ENCODE results near the gene KCNT1. TPM values are rescaled to one million over a fixed set of nuclear protein-coding genes. Genes with fewer than 3 reads are reported as not detected.

KCNT1 gene
- polyA plus RNA-seq, 1 donor (not counting 4 experiments of a cell fraction or from before 2014, with no cell fraction given): not detected

- Histone ChIP-seq H3K9me3 (ENCODE audit: control insufficient read depth, low read depth, low read length) (no peaks in the 10 kb centered on the region), H3K4me3 (ENCODE audit: control insufficient read depth in 2 of 3, extremely low read depth in 1 of 3, insufficient read depth in 2 of 3, low read depth in 1 of 3, low read length in 3 of 3) (no peak overlapping the region), H3K4me1 (ENCODE audit: control insufficient read depth, extremely low read depth, insufficient read depth, low read length) (no peaks in the 10 kb centered on the region), H3K9ac (ENCODE audit: control insufficient read depth, extremely low read depth, insufficient read depth, low read length) (no peak overlapping the region), H3K4me2 (ENCODE audit: control insufficient read depth, extremely low read depth, insufficient read depth, low read depth, low read length) (no peak overlapping the region), H3K27me3 (ENCODE audit: control insufficient read depth, extremely low read depth, insufficient read depth, low read length) (no peaks in the 10 kb centered on the region), H2AFZ (ENCODE audit: control insufficient read depth, low read length) (no peak overlapping the region), H3K9me1 (ENCODE audit: control insufficient read depth, extremely low read depth, insufficient read depth, low read length) (no peaks in the 10 kb centered on the region), H3K27ac (ENCODE audit: control insufficient read depth, insufficient read depth, low read length) (no peak overlapping the region), H3K36me3 (ENCODE audit: control insufficient read depth in 2 of 2, extremely low read depth in 1 of 2, insufficient read depth in 2 of 2, low read length in 2 of 2) (no peaks in the 10 kb centered on the region), H4K20me1 (ENCODE audit: control insufficient read depth, extremely low read depth, insufficient read depth, low read length) (no peaks in the 10 kb centered on the region), H3K79me2 (ENCODE audit: control insufficient read depth, insufficient read depth, low read length) (no peaks in the 10 kb centered on the region)
- dilution Hi-C loops (cut with MboI; ENCODE audit: extremely low pct_ligation_motif_present, low sequenced_read_pairs): no loop called here
- TF ChIP-seq CTCF (optimal IDR thresholded peaks at IDR 0.05 in 1 of 3, IDR thresholded peaks at IDR 0.05 in 1 of 3, conservative IDR thresholded peaks at IDR 0.05 in 1 of 3; ENCODE audit: extremely low read depth in 1 of 3, insufficient read depth in 2 of 3, low read length in 3 of 3): no peak
- no peak for TF ChIP-seq EZH2 (IDR thresholded peaks at IDR 0.05; ENCODE audit: low read length)
- DNase-seq (ENCODE audit: low read depth, low spot score): no peak
- FAIRE-seq: no peak
Measured at GRCh38 chr9:135664801-135665794, 36.9 kb upstream of the KCNT1 start.

- H3K9ac ChIP-seq (ENCODE audit: control insufficient read depth, extremely low read depth, insufficient read depth, low read length): no peak overlapping the region
- no peak overlapping the region for H3K4me2 ChIP-seq (ENCODE audit: control insufficient read depth, extremely low read depth, insufficient read depth, low read depth, low read length)
- no peaks in the 10 kb centered on the region for H3K9me1 ChIP-seq (ENCODE audit: control insufficient read depth, extremely low read depth, insufficient read depth, low read length)
- no peak overlapping the region for H2AFZ ChIP-seq (ENCODE audit: control insufficient read depth, low read length)
- dilution Hi-C loops (cut with MboI; ENCODE audit: extremely low pct_ligation_motif_present, low sequenced_read_pairs): no loop called here
- no peak overlapping the region for H3K4me3 ChIP-seq (ENCODE audit: control insufficient read depth in 2 of 3, extremely low read depth in 1 of 3, insufficient read depth in 2 of 3, low read depth in 1 of 3, low read length in 3 of 3)
- DNase-seq (ENCODE audit: low read depth, low spot score): no peak
- FAIRE-seq: no peak
- H3K79me2 ChIP-seq (ENCODE audit: control insufficient read depth, insufficient read depth, low read length): no peaks in the 10 kb centered on the region
- H3K4me1 ChIP-seq (ENCODE audit: control insufficient read depth, extremely low read depth, insufficient read depth, low read length): no peaks in the 10 kb centered on the region
- TF ChIP-seq CTCF (optimal IDR thresholded peaks at IDR 0.05 in 1 of 3, IDR thresholded peaks at IDR 0.05 in 1 of 3, conservative IDR thresholded peaks at IDR 0.05 in 1 of 3; ENCODE audit: extremely low read depth in 1 of 3, insufficient read depth in 2 of 3, low read length in 3 of 3) (no peak), EZH2 (IDR thresholded peaks at IDR 0.05; ENCODE audit: low read length) (no peak)
- no peaks in the 10 kb centered on the region for H3K36me3 ChIP-seq (ENCODE audit: control insufficient read depth in 2 of 2, extremely low read depth in 1 of 2, insufficient read depth in 2 of 2, low read length in 2 of 2)
- H4K20me1 ChIP-seq (ENCODE audit: control insufficient read depth, extremely low read depth, insufficient read depth, low read length): no peaks in the 10 kb centered on the region
- no peaks in the 10 kb centered on the region for H3K9me3 ChIP-seq (ENCODE audit: control insufficient read depth, low read depth, low read length)
- no peaks in the 10 kb centered on the region for H3K27me3 ChIP-seq (ENCODE audit: control insufficient read depth, extremely low read depth, insufficient read depth, low read length)
- H3K27ac ChIP-seq (ENCODE audit: control insufficient read depth, insufficient read depth, low read length): no peak overlapping the region
Measured at GRCh38 chr9:135665795-135666189, 36.2 kb upstream of the KCNT1 start.

Measured in keratinocyte (primary cell).